HG02571 (cell line): ENCODE results near the gene SEC14L5.

Experiments used
- ATAC-seq: cut with Tn5 transposase; IDR thresholded peaks from one replicate; pipeline ENCODE4 v1.9.1; 2021; ENCODE audit warnings: mild to moderate bottlenecking, moderate library complexity; ENCODE audit not compliant: unreplicated experiment

The SEC14L5 gene

GRCh38 chr16:4957720-4958509 lies at the start of gene SEC14L5:
Gene SEC14L5 (plus strand): TSS chr16:4958330. CDS start chr16:4959324, 994 bp downstream.
- no peak for ATAC-seq

- no peak for ATAC-seq
These were observed 49.2 kb upstream of the SEC14L5 start for GRCh38 chr16:4908854-4909401.

GRCh38 chr16:4909825-4910224 lies 48.3 kb upstream of the SEC14L5 start:
- ATAC-seq = no peak

GRCh38 chr16:4910828-4911227 lies 47.3 kb upstream of the SEC14L5 start:
- no peak for ATAC-seq

GRCh38 chr16:4911970-4912386 lies 46.2 kb upstream of the SEC14L5 start:
- ATAC-seq = no peak

GRCh38 chr16:4913130-4913773 lies 44.9 kb upstream of the SEC14L5 start:
- no peak for ATAC-seq

- ATAC-seq = no peak
These were observed 44.2 kb upstream of the SEC14L5 start for GRCh38 chr16:4913774-4914525.

GRCh38 chr16:4914528-4915225 lies 43.5 kb upstream of the SEC14L5 start:
- no peak for ATAC-seq

- ATAC-seq = no peak
These were observed 42.8 kb upstream of the SEC14L5 start for GRCh38 chr16:4915226-4915761.

- no peak for ATAC-seq
These were observed 41.0 kb upstream of the SEC14L5 start for GRCh38 chr16:4917117-4917516.

GRCh38 chr16:4918781-4919251 lies 39.3 kb upstream of the SEC14L5 start:
- ATAC-seq = no peak

GRCh38 chr16:4920826-4921225 lies 37.3 kb upstream of the SEC14L5 start:
- no peak for ATAC-seq

GRCh38 chr16:4922721-4923342 lies 35.3 kb upstream of the SEC14L5 start:
- ATAC-seq = no peak

GRCh38 chr16:4923853-4924252 lies 34.3 kb upstream of the SEC14L5 start:
- ATAC-seq = no peak

GRCh38 chr16:4924593-4925292 lies 33.4 kb upstream of the SEC14L5 start:
- ATAC-seq = no peak

- ATAC-seq = no peak
These were observed 32.9 kb upstream of the SEC14L5 start for GRCh38 chr16:4925293-4925607.

GRCh38 chr16:4925791-4926190 lies 32.3 kb upstream of the SEC14L5 start:
- no peak for ATAC-seq

GRCh38 chr16:4926928-4927327 lies 31.2 kb upstream of the SEC14L5 start:
- ATAC-seq = no peak

GRCh38 chr16:4927661-4928060 lies 30.5 kb upstream of the SEC14L5 start:
- no peak for ATAC-seq
